KMS-11 (cell line): ENCODE measurements around the gene RFX8.

Experiments used
- H2AFZ ChIP-seq: fragments of 200-600 bp; sonication (generic); 2 replicates; pipeline ENCODE4 v1.6.1; 2016; ENCODE audit warnings: antibody characterized with exemption, mixed run types, low read depth
- H3K27ac ChIP-seq: fragments of 200-600 bp; sonication (generic); 2 replicates; pipeline ENCODE4 v1.6.1; 2016; ENCODE audit warnings: mild to moderate bottlenecking, mixed run types
- H3K27me3 ChIP-seq: fragments of 200-600 bp; sonication (generic); 2 replicates; pipeline ENCODE4 v1.6.1; 2017; ENCODE audit warnings: mild to moderate bottlenecking, low read depth, mixed run types, moderate library complexity; ENCODE audit not compliant: insufficient read depth
- H3K36me3 ChIP-seq: fragments of 200-600 bp; sonication (generic); 2 replicates; pipeline ENCODE4 v1.6.1; 2017; ENCODE audit warnings: mild to moderate bottlenecking, mixed run types; ENCODE audit not compliant: insufficient read depth
- H3K4me1 ChIP-seq: fragments of 200-600 bp; sonication (generic); 2 replicates; pipeline ENCODE4 v1.6.1; 2016; ENCODE audit warnings: mild to moderate bottlenecking, low read depth, mixed run types; ENCODE audit not compliant: poor library complexity, severe bottlenecking
- H3K4me2 ChIP-seq: fragments of 200-600 bp; sonication (generic); 2 replicates; pipeline ENCODE4 v1.7.0; 2016; ENCODE audit warnings: mild to moderate bottlenecking, mixed run types
- H3K4me3 ChIP-seq: fragments of 200-600 bp; sonication (generic); IDR thresholded peaks from 2 replicates; pipeline ENCODE4 v1.6.1; 2017; ENCODE audit warnings: low read depth, low read length, mixed read lengths; ENCODE audit not compliant: insufficient read depth
- H3K79me2 ChIP-seq: fragments of 200-600 bp; sonication (generic); 2 replicates; pipeline ENCODE4 v1.6.1; 2016; ENCODE audit warnings: low read depth, mixed run types; ENCODE audit not compliant: insufficient read depth
- H3K9ac ChIP-seq: fragments of 200-600 bp; sonication (generic); 2 replicates; pipeline ENCODE4 v1.6.1; 2016; ENCODE audit warnings: mild to moderate bottlenecking, mixed run types
- H4K20me1 ChIP-seq: fragments of 200-600 bp; sonication (generic); 2 replicates; pipeline ENCODE4 v1.6.1; 2016; ENCODE audit warnings: mild to moderate bottlenecking, mixed run types; ENCODE audit not compliant: insufficient read depth
- TF ChIP-seq, protein P1 (sequence below): fragments of 200-600 bp; sonication (generic); conservative IDR thresholded peaks from 2 replicates; pipeline ENCODE4 v1.6.1; 2017; ENCODE audit warnings: low read depth, mild to moderate bottlenecking, antibody characterized with exemption, low read length, moderate library complexity, mixed read lengths

The RFX8 gene

GRCh38 chr2:101386599-101387150 lies 88.2 kb downstream of the RFX8 start:
- Histone ChIP-seq H3K27ac (no peak overlapping the region), H3K9ac (no peak overlapping the region), H3K36me3 (no peaks in the 10 kb centered on the region), H3K27me3 (no peaks in the 10 kb centered on the region), H3K4me1 (no peaks in the 10 kb centered on the region), H3K79me2 (no peaks in the 10 kb centered on the region), H2AFZ (no peak overlapping the region), H4K20me1 (no peaks in the 10 kb centered on the region), H3K4me2 (no peak overlapping the region), H3K4me3 (no peak overlapping the region)
- TF ChIP-seq, protein P1, sequence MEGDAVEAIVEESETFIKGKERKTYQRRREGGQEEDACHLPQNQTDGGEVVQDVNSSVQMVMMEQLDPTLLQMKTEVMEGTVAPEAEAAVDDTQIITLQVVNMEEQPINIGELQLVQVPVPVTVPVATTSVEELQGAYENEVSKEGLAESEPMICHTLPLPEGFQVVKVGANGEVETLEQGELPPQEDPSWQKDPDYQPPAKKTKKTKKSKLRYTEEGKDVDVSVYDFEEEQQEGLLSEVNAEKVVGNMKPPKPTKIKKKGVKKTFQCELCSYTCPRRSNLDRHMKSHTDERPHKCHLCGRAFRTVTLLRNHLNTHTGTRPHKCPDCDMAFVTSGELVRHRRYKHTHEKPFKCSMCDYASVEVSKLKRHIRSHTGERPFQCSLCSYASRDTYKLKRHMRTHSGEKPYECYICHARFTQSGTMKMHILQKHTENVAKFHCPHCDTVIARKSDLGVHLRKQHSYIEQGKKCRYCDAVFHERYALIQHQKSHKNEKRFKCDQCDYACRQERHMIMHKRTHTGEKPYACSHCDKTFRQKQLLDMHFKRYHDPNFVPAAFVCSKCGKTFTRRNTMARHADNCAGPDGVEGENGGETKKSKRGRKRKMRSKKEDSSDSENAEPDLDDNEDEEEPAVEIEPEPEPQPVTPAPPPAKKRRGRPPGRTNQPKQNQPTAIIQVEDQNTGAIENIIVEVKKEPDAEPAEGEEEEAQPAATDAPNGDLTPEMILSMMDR = no peak

GRCh38 chr2:101383016-101383541 lies 91.8 kb downstream of the RFX8 start:
- Histone ChIP-seq H3K4me1 (no peaks in the 10 kb centered on the region), H3K27me3 (no peaks in the 10 kb centered on the region), H3K4me3 (no peak overlapping the region), H3K4me2 (no peak overlapping the region), H3K36me3 (no peaks in the 10 kb centered on the region), H3K27ac (no peak overlapping the region), H3K9ac (no peak overlapping the region), H2AFZ (no peak overlapping the region), H3K79me2 (no peaks in the 10 kb centered on the region), H4K20me1 (no peaks in the 10 kb centered on the region)
- TF ChIP-seq, protein P1 = no peak

GRCh38 chr2:101382442-101382841 lies 92.5 kb downstream of the RFX8 start:
- Histone ChIP-seq H3K27ac (no peak overlapping the region), H3K36me3 (no peaks in the 10 kb centered on the region), H3K27me3 (no peaks in the 10 kb centered on the region), H3K4me2 (no peak overlapping the region), H3K4me3 (no peak overlapping the region), H3K79me2 (no peaks in the 10 kb centered on the region), H3K4me1 (no peaks in the 10 kb centered on the region), H2AFZ (no peak overlapping the region), H3K9ac (no peak overlapping the region), H4K20me1 (no peaks in the 10 kb centered on the region)
- TF ChIP-seq, protein P1 = no peak

DNA sequence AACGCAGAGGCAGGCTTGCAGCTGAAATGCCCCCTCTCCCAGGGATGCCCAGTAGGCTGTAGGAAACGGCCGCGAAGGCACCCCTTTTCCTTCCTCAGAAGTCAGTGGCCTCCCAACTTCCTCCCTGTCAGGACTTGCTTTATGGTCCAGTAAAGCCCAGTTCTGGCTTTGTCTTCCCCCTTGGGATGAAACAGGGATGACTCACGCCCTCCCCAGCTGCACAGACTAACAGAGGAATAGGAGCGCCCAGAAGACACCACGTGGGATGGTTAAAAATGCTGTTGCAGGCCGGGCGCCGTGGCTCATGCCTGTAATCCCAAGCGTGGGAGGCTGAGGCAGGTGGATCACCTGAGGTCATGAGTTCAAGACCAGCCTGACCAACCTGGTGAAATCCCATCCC lies 94.5 kb downstream of the RFX8 start:
- H3K36me3 ChIP-seq = no peaks in the 10 kb centered on the region
- H4K20me1 ChIP-seq = no peaks in the 10 kb centered on the region
- H2AFZ ChIP-seq = no peak overlapping the region
- H3K27ac ChIP-seq = no peak overlapping the region
- H3K27me3 ChIP-seq = no peaks in the 10 kb centered on the region
- no peak overlapping the region for H3K9ac ChIP-seq
- TF ChIP-seq, protein P1 = no peak
- H3K79me2 ChIP-seq = no peaks in the 10 kb centered on the region
- H3K4me1 ChIP-seq = no peaks in the 10 kb centered on the region
- no peak overlapping the region for H3K4me2 ChIP-seq
- H3K4me3 ChIP-seq = no peak overlapping the region
